Panc1 (cell line): Measurements from ENCODE around the gene PMPCA.

Experiments used
- CTCF ChIP-seq: fragments of 450-650 bp; IDR thresholded peaks from 2 replicates; pipeline ENCODE4 v1.5.1; 2017; ENCODE audit warnings: mild to moderate bottlenecking
- POLR2AphosphoS5 ChIP-seq: IDR thresholded peaks from 2 replicates; pipeline ENCODE4 v1.6.1; 2012; ENCODE audit warnings: mild to moderate bottlenecking, low read depth, low read length, moderate library complexity
- REST ChIP-seq, 2 experiments: IDR thresholded peaks; 2 replicates each; pipeline ENCODE4 v1.6.1; 2011 to 2012; ENCODE audit warnings: low read depth in 2 of 2, control low read depth in 1 of 2, low read length in 1 of 2, mild to moderate bottlenecking in 1 of 2, moderate library complexity in 1 of 2; ENCODE audit not compliant: insufficient read depth in 1 of 2
- SIN3A ChIP-seq: IDR thresholded peaks from 2 replicates; pipeline ENCODE4 v1.6.1; 2012; ENCODE audit warnings: low read depth, mild to moderate bottlenecking, low read length, moderate library complexity, borderline replicate concordance; ENCODE audit not compliant: insufficient read depth
- TCF7L2 ChIP-seq: IDR thresholded peaks from 2 replicates; pipeline ENCODE4 v1.6.1; 2011; ENCODE audit warnings: mild to moderate bottlenecking, low read depth, low read length, inconsistent platforms

GRCh38 chr9:136447173-136447778 is 36.8 kb downstream of the PMPCA start:
- no peak for TF ChIP-seq REST (IDR thresholded peaks at IDR 0.05; ENCODE audit: insufficient read depth in 1 of 2, low read depth in 2 of 2, low read length in 1 of 2)
- TF ChIP-seq POLR2AphosphoS5 = no peak
- TF ChIP-seq CTCF = no peak
- no peak for TF ChIP-seq SIN3A
- no peak for TF ChIP-seq TCF7L2
